Ramos (cell line): ENCODE measurements around the gene AQP5.

Experiments used
- in situ Hi-C: fragments of 300-500 bp; cut with MboI; formaldehyde crosslinking; loops from one replicate; pipeline ENCODE4 v1.14.3; 2022; ENCODE audit warnings: low sequenced_read_pairs; ENCODE audit not compliant: unreplicated experiment

AQP5 gene

GRCh38 chr12:49961993-49962764 lies 507 bp downstream of the AQP5 start:
- in situ Hi-C loops = loop anchor here (10.0 kb wide), 1 partner anchor 213 kb away; no protein-coding TSS in a partner anchor

GRCh38 chr12:49962861-49963765 lies 1.4 kb downstream of the AQP5 start:
- in situ Hi-C loops = loop anchor here (10.0 kb wide), 1 partner anchor 212 kb away; no protein-coding TSS in a partner anchor

GRCh38 chr12:49963976-49964815 lies 2.5 kb downstream of the AQP5 start:
- in situ Hi-C loops = loop anchor here (10.0 kb wide), 1 partner anchor 211 kb away; no protein-coding TSS in a partner anchor

- in situ Hi-C loops = loop anchor here (5.0 to 10.0 kb wide), 2 partner anchors 92 to 210 kb away; partner anchors contain the start of gene ASIC1
Observed at GRCh38 chr12:49964849-49965624, 3.4 kb downstream of the AQP5 start.

GRCh38 chr12:49965836-49966235 lies 4.2 kb downstream of the AQP5 start:
- in situ Hi-C loops = loop anchor here (5.0 to 10.0 kb wide), 2 partner anchors 91 to 209 kb away; partner anchors contain the start of gene ASIC1

- in situ Hi-C loops = loop anchor here (5.0 to 10.0 kb wide), 2 partner anchors 91 to 208 kb away; partner anchors contain the start of gene ASIC1
Observed at GRCh38 chr12:49966511-49967041, 4.9 kb downstream of the AQP5 start.

- in situ Hi-C loops = loop anchor here (5.0 to 10.0 kb wide), 2 partner anchors 90 to 208 kb away; partner anchors contain the start of gene ASIC1
Observed at GRCh38 chr12:49967042-49967776, 5.5 kb downstream of the AQP5 start.

- in situ Hi-C loops = loop anchor here (5.0 to 10.0 kb wide), 2 partner anchors 89 to 207 kb away; partner anchors contain the start of gene ASIC1
Observed at GRCh38 chr12:49967777-49968250, 6.1 kb downstream of the AQP5 start.

GRCh38 chr12:49968471-49968870 lies 6.8 kb downstream of the AQP5 start:
- in situ Hi-C loops = loop anchor here (5.0 to 10.0 kb wide), 2 partner anchors 89 to 206 kb away; partner anchors contain the start of gene ASIC1

GRCh38 chr12:49969027-49969426 lies 7.4 kb downstream of the AQP5 start:
- in situ Hi-C loops = loop anchor here (5.0 to 10.0 kb wide), 2 partner anchors 88 to 206 kb away; partner anchors contain the start of gene ASIC1

- in situ Hi-C loops = loop anchor here (5.0 to 10.0 kb wide), 2 partner anchors 87 to 205 kb away; partner anchors contain the start of gene ASIC1
Observed at GRCh38 chr12:49969651-49970429, 8.2 kb downstream of the AQP5 start.

GRCh38 chr12:49970658-49971057 lies 9.0 kb downstream of the AQP5 start:
- in situ Hi-C loops = no loop called here

- in situ Hi-C loops = no loop called here
Observed at GRCh38 chr12:49971141-49971540, 9.5 kb downstream of the AQP5 start.

- in situ Hi-C loops = no loop called here
Observed at GRCh38 chr12:49972129-49972528, 10.5 kb downstream of the AQP5 start.

- in situ Hi-C loops = no loop called here
Observed at GRCh38 chr12:49972641-49973360, 11.1 kb downstream of the AQP5 start, which contains the start of gene AQP6. AQP6 (plus strand) TSS chr12:49972947; CDS start chr12:49973174, 227 bp downstream.

GRCh38 chr12:49973361-49973830 lies 11.7 kb downstream of the AQP5 start:
- in situ Hi-C loops = no loop called here
